H1 (cell line): ENCODE data around the gene C1orf87. TPM values are rescaled to one million over a fixed set of nuclear protein-coding genes. Genes with fewer than 3 reads are reported as not detected.

Source experiments
- CTBP2 ChIP-seq: IDR thresholded peaks from 2 replicates; pipeline ENCODE4 v1.7.0; 2011; ENCODE audit warnings: borderline replicate concordance, mild to moderate bottlenecking, moderate library complexity, mixed read lengths, low read length; ENCODE audit not compliant: insufficient read depth, insufficient read length
- EZH2 ChIP-seq: fragments of 200-600 bp; sonication (generic); IDR thresholded peaks from 2 replicates; pipeline ENCODE4 v1.7.1; 2012; ENCODE audit warnings: low read depth, mild to moderate bottlenecking, moderate library complexity, low read length, inconsistent platforms; ENCODE audit not compliant: severe bottlenecking
- RFX5 ChIP-seq: IDR thresholded peaks from 2 replicates; pipeline ENCODE4 v1.6.1; 2011; ENCODE audit warnings: low read depth, low read length, improper control_type of control experiment, borderline replicate concordance
- RXRA ChIP-seq: IDR thresholded peaks from 2 replicates; pipeline ENCODE4 v1.6.1; 2011; ENCODE audit warnings: low read depth, mild to moderate bottlenecking, low read length, moderate library complexity; ENCODE audit not compliant: insufficient read depth
- YY1 ChIP-seq: IDR thresholded peaks from 2 replicates; pipeline ENCODE4 v1.6.1; 2011; ENCODE audit warnings: low read depth, mild to moderate bottlenecking, low read length
- polyA plus RNA-seq, 7 experiments: library from polyadenylated mRNA; depleted of rRNA in 3 of 7; stranded (reverse) in 5 of 7; unstranded in 2 of 7; fragments of >200 nt in 5 of 7; fragments of 200-250 nt in 2 of 7; gene quantifications; 1 replicate in 5 of 7; 2 replicates in 1 of 7; 4 replicates in 1 of 7; pipeline versions ENCODE4 v1.2.1 to v1.2.3, GENCODE V29; 2011 to 2013; ENCODE audit warnings: missing spikeins in 2 of 7, mixed read lengths in 2 of 7
- total RNA-seq: library from RNA; stranded (reverse); fragmentation: NEBNext Ultra II Directional; extraction: Animal tissue kit (Norgen Biotek cat#: 25700); gene quantifications from 2 replicates; pipeline ENCODE4 v1.2.1, GENCODE V29; 2021
- TF ChIP-seq, protein P1 (sequence below): IDR thresholded peaks from 2 replicates; pipeline ENCODE4 v1.6.1; 2012; ENCODE audit warnings: low read length, inconsistent platforms

C1orf87 gene
- total and polyA plus RNA-seq, 2 of the 8 experiments (the other 6 are each of a cell fraction or from before 2014, with no cell fraction given): 0.41 TPM; not detected in 1

DNA sequence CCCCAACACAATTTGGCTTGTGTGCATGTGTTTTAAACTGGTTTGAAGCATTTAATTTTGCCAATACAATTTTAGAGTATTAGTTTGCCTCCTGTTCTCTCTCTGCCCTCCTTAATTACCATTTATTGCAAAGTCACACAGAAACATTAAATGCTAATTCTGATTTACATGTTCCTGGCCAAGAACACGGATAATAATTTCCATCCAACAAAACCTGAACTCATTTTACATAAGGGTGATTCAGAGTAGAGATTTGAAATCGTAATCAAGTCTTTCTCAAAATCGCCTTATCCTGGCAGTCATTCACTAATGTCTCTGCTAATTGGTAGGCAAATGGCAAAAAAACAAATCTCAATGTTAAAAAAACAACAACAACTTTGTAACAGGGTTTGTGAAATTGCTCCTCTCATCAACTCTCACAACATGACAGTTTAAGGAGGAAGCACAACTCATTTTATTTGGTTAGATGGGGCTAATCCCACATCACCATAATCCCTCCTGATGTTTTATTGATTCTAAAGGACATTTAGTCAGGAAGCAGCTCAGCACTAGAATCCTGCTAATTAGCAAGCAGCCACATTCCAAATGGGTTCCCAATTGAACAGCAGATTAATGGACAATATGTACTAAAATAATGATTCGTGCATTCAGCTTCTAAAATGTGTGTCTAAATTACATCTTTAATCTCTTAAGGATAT, 55.9 kb downstream of the C1orf87 start (continued):
- TF ChIP-seq YY1: no peak
- TF ChIP-seq RFX5: no peak
- no peak for TF ChIP-seq RXRA
- no peak for TF ChIP-seq CTBP2
- TF ChIP-seq EZH2: no peak
- TF ChIP-seq, protein P1, sequence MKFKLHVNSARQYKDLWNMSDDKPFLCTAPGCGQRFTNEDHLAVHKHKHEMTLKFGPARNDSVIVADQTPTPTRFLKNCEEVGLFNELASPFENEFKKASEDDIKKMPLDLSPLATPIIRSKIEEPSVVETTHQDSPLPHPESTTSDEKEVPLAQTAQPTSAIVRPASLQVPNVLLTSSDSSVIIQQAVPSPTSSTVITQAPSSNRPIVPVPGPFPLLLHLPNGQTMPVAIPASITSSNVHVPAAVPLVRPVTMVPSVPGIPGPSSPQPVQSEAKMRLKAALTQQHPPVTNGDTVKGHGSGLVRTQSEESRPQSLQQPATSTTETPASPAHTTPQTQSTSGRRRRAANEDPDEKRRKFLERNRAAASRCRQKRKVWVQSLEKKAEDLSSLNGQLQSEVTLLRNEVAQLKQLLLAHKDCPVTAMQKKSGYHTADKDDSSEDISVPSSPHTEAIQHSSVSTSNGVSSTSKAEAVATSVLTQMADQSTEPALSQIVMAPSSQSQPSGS: no peak
